ENCODE results near the gene CHD5.
"Not testable (repeated sequence)": the region's sequence is repeated elsewhere in the genome, so short reads cannot be mapped to it uniquely, and the experiment has no call there.

The CHD5 gene

GRCh38 chr1:6180268-6180706 is at the start of gene CHD5:
TSS of gene CHD5 (minus strand) at chr1:6180321. CDS start at chr1:6180023, 298 bp downstream.
- DNase-seq (ENCODE audit: low read depth in 2 of 2, low spot score in 1 of 2), result no peak

GRCh38 chr1:6225651-6226050 is 45.5 kb upstream of the CHD5 start:
- no peak for DNase-seq (ENCODE audit: low read depth in 2 of 2, low spot score in 1 of 2)

- no peak for DNase-seq (ENCODE audit: low read depth in 2 of 2, low spot score in 1 of 2)
Measured at GRCh38 chr1:6224718-6225117, 44.6 kb upstream of the CHD5 start.

- DNase-seq (ENCODE audit: low read depth in 2 of 2, low spot score in 1 of 2), result no peak
Measured at GRCh38 chr1:6223617-6224016, 43.5 kb upstream of the CHD5 start.

GRCh38 chr1:6222636-6223035 is 42.5 kb upstream of the CHD5 start:
- no peak for DNase-seq (ENCODE audit: low read depth in 2 of 2, low spot score in 1 of 2)

GRCh38 chr1:6221210-6221784 is 41.2 kb upstream of the CHD5 start:
- DNase-seq (ENCODE audit: low read depth in 2 of 2, low spot score in 1 of 2), result no peak

GRCh38 chr1:6220236-6220635 is 40.1 kb upstream of the CHD5 start:
- no peak for DNase-seq (ENCODE audit: low read depth in 2 of 2, low spot score in 1 of 2)

GRCh38 chr1:6219641-6220040 is 39.5 kb upstream of the CHD5 start:
- DNase-seq (ENCODE audit: low read depth in 2 of 2, low spot score in 1 of 2), result not testable (repeated sequence)

- DNase-seq (ENCODE audit: low read depth in 2 of 2, low spot score in 1 of 2), result no peak
Measured at GRCh38 chr1:6218375-6219164, 38.4 kb upstream of the CHD5 start.

GRCh38 chr1:6212193-6212959 is 32.3 kb upstream of the CHD5 start:
- no peak for DNase-seq (ENCODE audit: low read depth in 2 of 2, low spot score in 1 of 2)

- no peak for DNase-seq (ENCODE audit: low read depth in 2 of 2, low spot score in 1 of 2)
Measured at GRCh38 chr1:6211731-6212130, 31.6 kb upstream of the CHD5 start.

GRCh38 chr1:6210591-6211355 is 30.7 kb upstream of the CHD5 start:
- DNase-seq (ENCODE audit: low read depth in 2 of 2, low spot score in 1 of 2), result no peak

- DNase-seq (ENCODE audit: low read depth in 2 of 2, low spot score in 1 of 2), result no peak
Measured at GRCh38 chr1:6209661-6210580, 29.8 kb upstream of the CHD5 start.

GRCh38 chr1:6208723-6209660 is 28.9 kb upstream of the CHD5 start:
- no peak for DNase-seq (ENCODE audit: low read depth in 2 of 2, low spot score in 1 of 2)

- DNase-seq (ENCODE audit: low read depth in 2 of 2, low spot score in 1 of 2), result no peak
Measured at GRCh38 chr1:6207921-6208320, 27.8 kb upstream of the CHD5 start.

- DNase-seq (ENCODE audit: low read depth in 2 of 2, low spot score in 1 of 2), result no peak
Measured at GRCh38 chr1:6207075-6207885, 27.2 kb upstream of the CHD5 start.

GRCh38 chr1:6206520-6206855 is 26.4 kb upstream of the CHD5 start:
- no peak for DNase-seq (ENCODE audit: low read depth in 2 of 2, low spot score in 1 of 2)

- no peak for DNase-seq (ENCODE audit: low read depth in 2 of 2, low spot score in 1 of 2)
Measured at GRCh38 chr1:6205849-6206519, 25.9 kb upstream of the CHD5 start, which contains the start of gene RNF207. TSS of gene RNF207 (plus strand) at chr1:6206119. CDS start at chr1:6206536, 417 bp downstream.
